IPS-NIHi11 (cell line): Measurements from ENCODE around the gene MLEC.

ENCODE experiments used
- DNase-seq: peaks from one replicate; pipeline ENCODE4 v3.0.0; 2012; ENCODE audit warnings: mixed read lengths, low spot score

MLEC gene, protein sequence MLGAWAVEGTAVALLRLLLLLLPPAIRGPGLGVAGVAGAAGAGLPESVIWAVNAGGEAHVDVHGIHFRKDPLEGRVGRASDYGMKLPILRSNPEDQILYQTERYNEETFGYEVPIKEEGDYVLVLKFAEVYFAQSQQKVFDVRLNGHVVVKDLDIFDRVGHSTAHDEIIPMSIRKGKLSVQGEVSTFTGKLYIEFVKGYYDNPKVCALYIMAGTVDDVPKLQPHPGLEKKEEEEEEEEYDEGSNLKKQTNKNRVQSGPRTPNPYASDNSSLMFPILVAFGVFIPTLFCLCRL

GRCh38 chr12:120686690-120687577 lies at the start of gene MLEC:
MLEC (plus strand) TSS chr12:120687149; CDS start chr12:120687297, 148 bp downstream.
- DNase-seq = peak; percentile 99

DNA sequence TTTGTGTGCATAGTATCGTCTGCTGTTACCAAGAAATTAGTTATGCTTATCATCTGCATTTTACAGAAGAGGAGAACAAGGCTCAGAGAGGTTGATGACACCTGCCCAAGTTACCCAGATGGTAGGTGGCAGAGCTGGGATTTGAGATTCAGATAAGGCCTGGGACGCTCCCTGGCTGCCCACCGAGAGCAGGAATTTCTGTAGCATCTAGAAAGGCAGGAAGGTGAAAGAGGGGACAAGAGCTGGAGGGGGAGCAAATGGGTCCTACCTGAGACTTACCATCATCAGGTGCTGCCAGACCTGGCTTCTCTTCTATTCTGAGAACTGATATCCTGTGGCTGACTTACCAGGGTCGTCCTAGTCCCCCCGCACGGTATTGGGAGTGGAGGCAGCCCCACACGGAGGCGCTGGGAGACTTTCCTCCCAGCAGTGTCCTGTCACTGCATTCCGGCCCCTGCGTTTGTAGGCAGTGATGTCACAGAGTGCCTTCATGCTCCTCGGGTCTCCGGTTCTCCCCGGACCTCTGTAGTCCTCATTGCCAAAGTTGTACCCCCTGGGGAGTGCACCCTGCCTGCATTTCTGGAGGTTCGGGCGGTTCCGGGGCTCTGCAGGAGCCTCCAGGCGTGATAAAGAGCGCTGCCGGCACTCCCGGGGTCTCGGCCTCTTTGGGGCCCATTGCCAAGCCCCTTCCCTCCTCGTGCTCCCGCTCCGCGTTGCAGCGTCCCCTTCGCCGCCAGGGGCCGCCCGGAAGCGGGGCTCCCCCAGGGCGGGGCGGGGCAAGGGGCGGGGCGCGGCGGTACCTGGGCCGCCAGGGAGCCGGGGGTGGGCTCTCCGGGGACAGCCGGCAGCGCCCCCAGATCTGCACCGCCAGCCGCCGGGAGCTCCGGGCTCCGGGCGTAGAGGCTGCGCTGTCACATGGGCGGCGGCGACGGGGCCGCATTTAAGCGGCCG lies 46.9 kb upstream of the MLEC start, which contains the start of gene CABP1:
Gene CABP1 (plus strand): TSS at position 856 of the 951 bp plus-strand sequence. CDS start 60 bp downstream, at position 916.
- peak; percentile 90 for DNase-seq

- peak; percentile 84 for DNase-seq
Measured at GRCh38 chr12:120640861-120641833, 45.8 kb upstream of the MLEC start.

DNA sequence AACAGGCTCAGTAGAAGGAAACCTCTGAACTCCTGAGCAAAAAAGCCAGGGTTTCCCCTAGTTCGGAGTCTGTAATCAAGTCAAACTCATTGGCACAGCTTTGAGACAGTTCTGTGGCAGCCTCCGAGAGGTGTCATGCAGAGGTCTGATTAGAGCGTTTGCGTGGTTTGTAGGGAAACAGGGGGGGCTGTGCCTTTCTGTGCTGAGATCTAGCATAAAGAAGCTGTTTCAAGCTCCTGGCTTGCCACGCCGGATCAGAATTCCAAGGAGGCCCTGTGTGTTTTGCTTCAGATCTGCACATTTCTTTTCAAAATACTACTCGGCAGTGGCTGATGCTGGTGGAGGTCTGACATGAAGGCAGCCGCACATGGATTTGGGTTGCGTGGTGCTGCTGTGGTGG lies 44.8 kb upstream of the MLEC start:
- no peak for DNase-seq

DNA sequence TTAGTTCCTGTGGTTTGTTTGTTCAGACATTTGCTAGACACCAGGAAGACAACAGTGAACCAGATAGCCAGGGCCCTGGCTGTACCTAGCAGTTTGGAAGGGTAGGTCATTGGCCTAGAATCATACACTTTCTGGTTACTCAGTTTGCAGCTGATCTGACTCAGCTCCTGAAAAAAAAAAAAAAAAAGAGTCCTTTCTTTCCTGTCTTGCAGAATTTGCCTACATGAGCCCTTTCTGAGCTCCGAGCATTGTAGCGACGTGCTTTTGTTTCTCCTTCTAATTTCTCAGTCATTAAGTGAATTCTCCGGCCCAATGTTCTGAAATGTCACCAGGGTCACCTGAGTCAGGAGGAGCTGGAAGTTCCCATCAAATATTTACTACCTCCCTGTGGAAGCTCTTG lies 44.1 kb upstream of the MLEC start:
- DNase-seq = no peak

DNA sequence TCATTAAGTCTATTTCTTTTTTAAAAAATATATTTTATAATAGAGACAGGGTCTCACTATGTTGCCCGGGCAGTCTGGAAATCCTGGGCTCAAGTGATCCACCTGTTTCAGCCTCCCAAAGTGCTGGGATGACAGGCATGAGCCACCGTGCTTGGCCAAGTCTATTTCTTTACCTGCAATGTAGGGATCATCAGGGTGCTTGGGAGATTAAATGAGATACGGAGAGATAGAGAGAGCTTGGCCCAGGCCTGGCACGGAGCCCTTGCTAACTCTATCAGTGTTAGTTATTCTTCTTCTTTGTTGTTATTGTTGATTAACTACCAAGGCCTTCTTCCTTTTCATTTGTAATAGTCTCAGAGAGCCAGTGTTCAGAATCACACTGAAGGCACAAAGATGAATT lies 43.4 kb upstream of the MLEC start:
- no peak for DNase-seq

- DNase-seq = no peak
Measured at GRCh38 chr12:120646044-120646443, 40.9 kb upstream of the MLEC start.

GRCh38 chr12:120647375-120647755 lies 39.6 kb upstream of the MLEC start:
- DNase-seq = no peak

- no peak for DNase-seq
Measured at GRCh38 chr12:120649442-120650232, 37.3 kb upstream of the MLEC start.

DNA sequence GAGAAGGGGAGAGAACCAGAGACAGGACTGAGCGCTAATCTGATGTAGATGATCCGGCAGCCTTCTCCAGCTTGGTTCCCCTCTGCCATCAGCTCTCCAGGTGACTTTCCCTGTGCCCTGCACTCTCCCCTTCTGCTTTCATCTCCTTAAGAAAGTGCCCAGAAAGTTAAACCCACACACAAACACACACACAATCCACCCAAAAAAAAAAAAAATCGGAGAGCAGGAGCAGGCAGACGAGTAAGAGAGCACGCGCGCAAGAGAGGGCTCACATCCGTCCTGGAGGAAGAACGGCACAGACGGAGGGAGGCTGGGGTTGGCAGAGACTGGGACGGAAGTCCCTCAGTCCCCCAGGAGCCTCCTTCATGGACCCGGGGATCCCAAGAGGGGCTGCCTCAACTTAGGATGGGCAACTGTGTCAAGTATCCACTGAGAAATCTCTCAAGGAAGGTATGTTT lies 36.7 kb upstream of the MLEC start:
- no peak for DNase-seq

DNA sequence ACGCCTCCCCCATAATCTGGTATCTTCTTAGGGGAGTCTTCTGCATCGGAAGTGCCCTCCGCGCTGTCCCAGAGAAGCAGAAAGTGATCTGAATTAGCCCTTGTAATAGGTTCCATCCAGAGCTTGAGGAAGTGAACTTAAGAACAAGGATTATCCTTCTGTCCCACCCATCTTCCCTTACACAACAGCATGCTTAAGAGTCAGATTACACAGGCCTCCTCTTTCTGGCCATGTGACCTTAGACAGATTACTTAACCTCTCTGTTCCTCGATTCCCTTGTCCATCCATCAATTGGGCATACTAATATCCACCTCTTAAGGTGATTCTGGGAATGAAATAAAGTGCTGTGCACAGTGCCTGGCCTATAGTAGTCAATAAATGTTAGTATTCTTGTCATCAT lies 35.1 kb upstream of the MLEC start:
- no peak for DNase-seq

- DNase-seq = no peak
Measured at GRCh38 chr12:120652656-120653435, 34.1 kb upstream of the MLEC start.

GRCh38 chr12:120653611-120654010 lies 33.3 kb upstream of the MLEC start:
- DNase-seq = no peak

DNA sequence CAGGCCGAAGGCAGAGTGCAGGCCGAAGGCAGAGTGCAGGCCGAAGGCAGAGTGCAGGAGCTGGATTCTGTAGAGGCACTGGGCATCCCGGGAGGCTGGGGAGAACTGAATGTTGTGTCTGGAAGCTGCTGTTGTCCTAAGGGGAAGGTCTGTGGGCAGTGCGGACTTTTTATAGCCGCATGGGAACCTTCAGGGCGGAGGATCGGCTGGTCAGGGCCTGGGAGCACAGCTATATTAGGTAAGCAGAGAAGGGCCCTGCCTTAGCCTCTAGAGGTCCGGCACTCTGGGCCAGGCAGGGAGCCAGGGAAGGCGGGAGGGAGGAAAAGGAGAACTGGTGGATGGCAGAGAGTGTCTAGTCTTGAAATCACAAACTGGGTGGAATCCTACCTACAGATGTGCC lies 32.3 kb upstream of the MLEC start:
- DNase-seq = no peak

DNA sequence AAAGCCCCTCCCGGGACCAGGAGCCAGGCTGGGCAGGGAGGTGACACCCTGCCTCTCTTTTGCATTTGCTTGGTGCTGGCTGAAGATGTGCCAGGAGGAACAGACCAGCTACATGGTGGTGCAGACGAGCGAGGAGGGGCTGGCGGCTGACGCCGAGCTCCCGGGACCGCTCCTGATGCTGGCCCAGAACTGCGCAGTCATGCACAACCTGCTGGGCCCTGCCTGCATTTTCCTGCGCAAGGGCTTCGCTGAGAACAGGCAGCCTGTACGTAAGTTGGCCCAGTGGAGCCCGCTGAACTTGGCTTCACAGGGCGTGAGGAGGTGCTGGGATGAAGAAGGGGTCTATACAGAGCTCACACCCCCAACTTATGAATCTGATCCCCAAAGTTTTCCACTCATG lies 30.9 kb upstream of the MLEC start:
- DNase-seq = no peak

- DNase-seq = no peak
Measured at GRCh38 chr12:120658286-120659150, 28.4 kb upstream of the MLEC start.

DNA sequence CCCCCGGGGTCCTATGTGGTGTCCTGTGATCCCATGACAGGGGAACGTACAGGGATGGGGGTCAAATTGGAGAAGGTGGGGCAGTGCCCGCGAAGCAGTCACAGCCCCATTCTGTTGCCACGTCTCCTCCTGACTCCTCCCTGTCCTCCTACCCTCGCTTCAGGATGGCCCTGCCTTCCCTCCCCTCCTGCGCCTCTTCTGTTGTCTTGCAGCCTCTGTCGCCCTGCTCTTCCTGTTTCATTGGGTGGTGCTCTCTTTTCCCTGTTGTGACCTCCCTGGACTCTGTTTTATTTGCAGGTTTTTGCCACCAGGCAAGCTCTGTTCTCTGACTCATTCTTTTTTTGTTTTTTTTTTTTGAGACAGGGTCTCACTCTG lies 27.8 kb upstream of the MLEC start:
- no peak for DNase-seq

DNA sequence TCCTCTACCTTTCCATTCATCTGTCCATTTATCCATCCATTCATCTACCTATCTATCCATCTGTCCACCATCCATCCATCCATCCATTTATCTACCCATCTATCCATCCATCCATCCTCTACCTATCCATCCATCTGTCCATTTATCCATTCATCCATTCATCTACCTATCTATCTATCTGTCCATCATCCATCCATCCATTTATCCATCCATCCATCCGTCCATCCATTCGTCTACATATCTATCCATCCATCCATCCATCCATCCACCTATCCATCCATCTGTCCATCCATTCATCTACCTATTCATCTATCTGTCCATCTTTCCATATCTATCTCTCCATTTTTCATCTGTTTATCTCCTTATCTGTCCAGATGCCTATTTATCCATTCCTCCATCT lies 25.5 kb upstream of the MLEC start:
- DNase-seq = no peak
